Measurements from ENCODE around the gene TSPAN9. TPM values are rescaled to one million over a fixed set of nuclear protein-coding genes. Genes with fewer than 3 reads are reported as not detected.

TSPAN9 gene
- total RNA-seq, 1 donor from 2014 or later = 7.8 TPM

GRCh38 chr12:3308063-3308462 lies 230.9 kb downstream of the TSPAN9 start:
- Mint-ChIP-seq H3K4me3 (no peak overlapping the region), H3K36me3 (no peaks in the 10 kb centered on the region), H3K27ac (no peak overlapping the region), H3K9me3 (no peaks in the 10 kb centered on the region), H3K4me1 (peaks cover 14% of the 10 kb centered on the region), H3K27me3 (ENCODE audit: insufficient read depth, low read depth) (peaks cover 12% of the 10 kb centered on the region)
- no peaks in the 10 kb centered on the region for H3K36me3 ChIP-seq
- H3K4me2 ChIP-seq = no peak overlapping the region
- H3K79me2 ChIP-seq (ENCODE audit: low read depth) = no peaks in the 10 kb centered on the region
- H3K4me1 ChIP-seq = no peaks in the 10 kb centered on the region
- no peak overlapping the region for H3K4me3 ChIP-seq
- no peaks in the 10 kb centered on the region for H3F3A ChIP-seq (ENCODE audit: low read depth)
- no peaks in the 10 kb centered on the region for H3K27me3 ChIP-seq
- H2AFZ ChIP-seq (replicated peaks) = no peak overlapping the region
- TF ChIP-seq EZH2 (IDR thresholded peaks at IDR 0.05) (no peak), EZH2phosphoT487 (IDR thresholded peaks at IDR 0.05) (no peak), CTCF (IDR thresholded peaks at IDR 0.05) (no peak)
- H3K9me3 ChIP-seq (ENCODE audit: low read depth) = no peaks in the 10 kb centered on the region
- no peak overlapping the region for H3K9ac ChIP-seq
- DNase-seq (ENCODE audit: low spot score) = no peak
- no peaks in the 10 kb centered on the region for H4K20me1 ChIP-seq (ENCODE audit: low read depth)
- no peak overlapping the region for H3K27ac ChIP-seq

DNA sequence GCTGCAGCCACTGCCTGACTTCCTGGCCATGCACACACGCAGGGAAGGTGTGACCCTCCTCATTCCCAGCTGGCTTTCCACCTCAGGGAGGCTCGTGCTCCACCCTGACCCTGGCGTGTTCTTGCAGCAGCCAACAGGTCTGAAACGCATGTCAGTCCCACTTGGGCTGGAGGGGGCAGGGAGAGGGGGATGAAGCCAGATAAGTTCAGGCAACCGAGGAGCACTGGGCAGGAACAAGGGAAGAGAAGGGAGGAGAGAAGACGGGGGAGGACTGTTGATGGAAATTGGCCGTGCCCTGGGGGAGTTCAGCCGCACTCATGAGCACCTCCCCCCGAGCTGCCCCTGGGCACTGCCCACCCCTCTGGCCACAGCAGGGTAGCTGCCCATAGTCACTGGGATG lies 231.4 kb downstream of the TSPAN9 start:
- Histone ChIP-seq H3K27me3 (no peaks in the 10 kb centered on the region), H3K36me3 (no peaks in the 10 kb centered on the region), H3K4me3 (no peak overlapping the region), H3K79me2 (ENCODE audit: low read depth) (no peaks in the 10 kb centered on the region), H3K27ac (no peak overlapping the region), H3K4me1 (no peaks in the 10 kb centered on the region), H3K9ac (no peak overlapping the region), H3K4me2 (no peak overlapping the region), H2AFZ (replicated peaks) (no peak overlapping the region), H3K9me3 (ENCODE audit: low read depth) (no peaks in the 10 kb centered on the region), H4K20me1 (ENCODE audit: low read depth) (no peaks in the 10 kb centered on the region), H3F3A (ENCODE audit: low read depth) (no peaks in the 10 kb centered on the region)
- no peaks in the 10 kb centered on the region for H3K36me3 Mint-ChIP-seq
- no peaks in the 10 kb centered on the region for H3K9me3 Mint-ChIP-seq
- TF ChIP-seq EZH2phosphoT487 (IDR thresholded peaks at IDR 0.05) (no peak), EZH2 (IDR thresholded peaks at IDR 0.05) (no peak), CTCF (IDR thresholded peaks at IDR 0.05) (no peak)
- H3K27ac Mint-ChIP-seq = no peak overlapping the region
- no peak for DNase-seq (ENCODE audit: low spot score)
- H3K27me3 Mint-ChIP-seq (ENCODE audit: insufficient read depth, low read depth) = peaks cover 12% of the 10 kb centered on the region
- H3K4me1 Mint-ChIP-seq = peaks cover 14% of the 10 kb centered on the region
- H3K4me3 Mint-ChIP-seq = no peak overlapping the region

DNA sequence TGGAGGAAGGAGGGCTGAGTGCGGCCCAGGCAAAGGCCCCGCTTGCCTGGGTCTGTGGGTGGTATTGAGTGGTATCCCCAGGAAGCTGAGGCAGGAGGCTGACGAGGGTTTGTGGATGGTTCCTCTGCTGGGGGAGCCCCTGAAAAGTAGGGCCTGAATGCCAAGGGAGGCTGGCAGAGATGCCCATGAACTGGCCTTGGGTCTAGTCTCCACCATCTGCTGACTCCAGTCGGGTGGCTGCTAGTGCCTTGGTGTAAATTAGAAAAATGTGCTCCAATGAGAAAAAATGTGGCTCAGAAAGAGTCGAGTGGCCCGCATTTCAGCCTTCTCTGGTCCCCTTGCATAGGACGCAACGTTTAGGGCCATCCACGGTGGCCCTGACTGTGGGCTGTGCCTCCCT lies 232.6 kb downstream of the TSPAN9 start:
- no peaks in the 10 kb centered on the region for H3K36me3 Mint-ChIP-seq
- H3K9me3 ChIP-seq (ENCODE audit: low read depth) = no peaks in the 10 kb centered on the region
- H3K4me1 Mint-ChIP-seq = peaks cover 15% of the 10 kb centered on the region
- H3K27me3 ChIP-seq = no peaks in the 10 kb centered on the region
- no peak overlapping the region for H2AFZ ChIP-seq (replicated peaks)
- H3K4me3 ChIP-seq = no peak overlapping the region
- H3K9me3 Mint-ChIP-seq = no peaks in the 10 kb centered on the region
- no peak for DNase-seq (ENCODE audit: low spot score)
- TF ChIP-seq EZH2phosphoT487 (IDR thresholded peaks at IDR 0.05) (no peak), EZH2 (IDR thresholded peaks at IDR 0.05) (no peak), CTCF (IDR thresholded peaks at IDR 0.05) (no peak)
- H3F3A ChIP-seq (ENCODE audit: low read depth) = no peaks in the 10 kb centered on the region
- H3K4me2 ChIP-seq = no peak overlapping the region
- no peak overlapping the region for H3K27ac Mint-ChIP-seq
- H4K20me1 ChIP-seq (ENCODE audit: low read depth) = no peaks in the 10 kb centered on the region
- H3K27me3 Mint-ChIP-seq (ENCODE audit: insufficient read depth, low read depth) = peaks cover 10% of the 10 kb centered on the region
- H3K79me2 ChIP-seq (ENCODE audit: low read depth) = no peaks in the 10 kb centered on the region
- no peaks in the 10 kb centered on the region for H3K4me1 ChIP-seq
- no peak overlapping the region for H3K9ac ChIP-seq
- no peaks in the 10 kb centered on the region for H3K36me3 ChIP-seq
- H3K27ac ChIP-seq = no peak overlapping the region
- no peak overlapping the region for H3K4me3 Mint-ChIP-seq
